MCF 10A (cell line): Measurements from ENCODE around the gene WWOX. TPM values are rescaled to one million over a fixed set of nuclear protein-coding genes. Genes with fewer than 3 reads are reported as not detected.

ENCODE experiments used
- BruUV-seq: library from RNA; stranded (reverse); fragments of 400-500 nt; replicated peaks from 2 replicates; lab custom pipeline; 2021; lab: Mats Ljungman, UMichigan
- CTCF ChIA-PET: fragments of 300-600 bp; sonication (Branson Sonifier 250); formaldehyde crosslinking; extraction: SDS; loops from one replicate; lab custom pipeline; 2021; ENCODE audit warnings: antibody characterized with exemption, inconsistent platforms; lab: Yijun Ruan, JAX
- POLR2A ChIA-PET: fragments of 300-600, 350-650 bp; sonication (Branson Sonifier 250); formaldehyde crosslinking; extraction: SDS; loops from one replicate; lab custom pipeline; 2020; ENCODE audit warnings: antibody characterized with exemption, inconsistent platforms; lab: Yijun Ruan, JAX
- DNase-seq: peaks from one replicate; pipeline ENCODE4 v3.0.0-alpha.2; 2018; ENCODE audit not compliant: unreplicated experiment
- H3K27ac Mint-ChIP-seq: one replicate; pipeline ENCODE4 v1.8.0; 2022; ENCODE audit warnings: mild to moderate bottlenecking, low read depth, mixed read lengths; ENCODE audit not compliant: unreplicated experiment
- H3K27me3 Mint-ChIP-seq: one replicate; pipeline ENCODE4 v1.8.0; 2022; ENCODE audit warnings: mixed read lengths; ENCODE audit not compliant: insufficient read depth, unreplicated experiment
- H3K36me3 Mint-ChIP-seq: one replicate; pipeline ENCODE4 v1.8.0; 2022; ENCODE audit warnings: mild to moderate bottlenecking, moderate library complexity, mixed read lengths; ENCODE audit not compliant: insufficient read depth, unreplicated experiment
- H3K4me1 Mint-ChIP-seq: one replicate; pipeline ENCODE4 v1.8.0; 2022; ENCODE audit warnings: mixed read lengths; ENCODE audit not compliant: insufficient read depth, unreplicated experiment
- H3K4me3 Mint-ChIP-seq: one replicate; pipeline ENCODE4 v1.8.0; 2022; ENCODE audit warnings: mild to moderate bottlenecking, moderate library complexity, mixed read lengths; ENCODE audit not compliant: unreplicated experiment
- H3K9me3 Mint-ChIP-seq: one replicate; pipeline ENCODE4 v1.8.0; 2022; ENCODE audit warnings: mixed read lengths; ENCODE audit not compliant: unreplicated experiment
- CTCF ChIP-seq: fragments of 200-600 bp; IDR thresholded peaks from one replicate; pipeline ENCODE4 v1.8.0; 2022; ENCODE audit warnings: antibody characterized with exemption, mild to moderate bottlenecking; ENCODE audit not compliant: unreplicated experiment
- intact Hi-C: fragments of 100-400 bp; cut with micrococcal nuclease; formaldehyde crosslinking; loops from 2 replicates; pipeline ENCODE4 v1.14.1; 2022
- total RNA-seq: library from RNA; stranded (reverse); gene quantifications from 2 replicates; pipeline ENCODE4 v1.2.3, GENCODE V29; 2022

WWOX gene
- total RNA-seq, 1 experiment from 2014 or later: 18.1 TPM

- Mint-ChIP-seq H3K4me1 (no peaks in the 10 kb centered on the region), H3K4me3 (no peak overlapping the region), H3K27ac (no peak overlapping the region), H3K36me3 (peaks cover 3% of the 10 kb centered on the region), H3K9me3 (no peaks in the 10 kb centered on the region), H3K27me3 (no peaks in the 10 kb centered on the region)
- ChIA-PET POLR2A (no interaction called here), CTCF (no interaction called here)
- no peak for DNase-seq
- intact Hi-C loops: no loop called here
- TF ChIP-seq CTCF: no peak
- BruUV-seq: no TSS peak
Observed at GRCh38 chr16:78656887-78657286, 557.4 kb downstream of the WWOX start.

GRCh38 chr16:78659216-78659615 lies 559.8 kb downstream of the WWOX start:
- no peaks in the 10 kb centered on the region for H3K27me3 Mint-ChIP-seq
- H3K4me1 Mint-ChIP-seq: no peaks in the 10 kb centered on the region
- no peaks in the 10 kb centered on the region for H3K9me3 Mint-ChIP-seq
- no TSS peak for BruUV-seq
- CTCF ChIA-PET: no interaction called here
- H3K27ac Mint-ChIP-seq: no peak overlapping the region
- TF ChIP-seq CTCF: no peak
- H3K36me3 Mint-ChIP-seq: no peaks in the 10 kb centered on the region
- DNase-seq: no peak
- POLR2A ChIA-PET: no interaction called here
- intact Hi-C loops: no loop called here
- no peak overlapping the region for H3K4me3 Mint-ChIP-seq

- DNase-seq: no peak
- no peaks in the 10 kb centered on the region for H3K27me3 Mint-ChIP-seq
- no peak for TF ChIP-seq CTCF
- H3K4me1 Mint-ChIP-seq: no peaks in the 10 kb centered on the region
- no peak overlapping the region for H3K27ac Mint-ChIP-seq
- no peaks in the 10 kb centered on the region for H3K9me3 Mint-ChIP-seq
- ChIA-PET POLR2A (interaction anchor here (0.6 kb wide), 1 partner anchor 861 kb away, joined by 3 read pairs; no protein-coding TSS in a partner anchor), CTCF (interaction anchor here (0.6 kb wide), 1 partner anchor 886 kb away, joined by 3 read pairs; no protein-coding TSS in a partner anchor)
- no peaks in the 10 kb centered on the region for H3K36me3 Mint-ChIP-seq
- intact Hi-C loops: no loop called here
- H3K4me3 Mint-ChIP-seq: no peak overlapping the region
- BruUV-seq: no TSS peak
Observed at GRCh38 chr16:78659668-78660217, 560.3 kb downstream of the WWOX start.

- no TSS peak for BruUV-seq
- no peaks in the 10 kb centered on the region for H3K9me3 Mint-ChIP-seq
- H3K27me3 Mint-ChIP-seq: no peaks in the 10 kb centered on the region
- ChIA-PET POLR2A (no interaction called here), CTCF (interaction anchor here (0.6 to 1.0 kb wide), 2 partner anchors 11 to 24 kb away, joined by 3 read pairs; no protein-coding TSS in a partner anchor)
- no peak overlapping the region for H3K4me3 Mint-ChIP-seq
- intact Hi-C loops: no loop called here
- H3K27ac Mint-ChIP-seq: no peak overlapping the region
- H3K36me3 Mint-ChIP-seq: no peaks in the 10 kb centered on the region
- H3K4me1 Mint-ChIP-seq: no peaks in the 10 kb centered on the region
- DNase-seq: no peak
- no peak for TF ChIP-seq CTCF
Observed at GRCh38 chr16:78660795-78661194, 561.3 kb downstream of the WWOX start.
